GM18907 (cell line): Measurements from ENCODE around the gene KCMF1.

Source experiments
- ATAC-seq: cut with Tn5 transposase; IDR thresholded peaks from one replicate; pipeline ENCODE4 v1.9.1; 2021; ENCODE audit warnings: mild to moderate bottlenecking, moderate library complexity; ENCODE audit not compliant: unreplicated experiment

The KCMF1 gene

GRCh38 chr2:84980263-84980983 is 9.5 kb downstream of the KCMF1 start:
- ATAC-seq, result peak; percentile 55

- ATAC-seq, result no peak
Observed at GRCh38 chr2:84986018-84986417, 15.1 kb downstream of the KCMF1 start.

GRCh38 chr2:84989422-84989821 is 18.5 kb downstream of the KCMF1 start:
- no peak for ATAC-seq

GRCh38 chr2:84989927-84990326 is 19.0 kb downstream of the KCMF1 start:
- no peak for ATAC-seq

GRCh38 chr2:84991404-84992160 is 20.6 kb downstream of the KCMF1 start:
- no peak for ATAC-seq

GRCh38 chr2:84995826-84996225 is 24.9 kb downstream of the KCMF1 start:
- ATAC-seq, result no peak

GRCh38 chr2:84996909-84997308 is 25.9 kb downstream of the KCMF1 start:
- no peak for ATAC-seq

GRCh38 chr2:84999553-84999955 is 28.6 kb downstream of the KCMF1 start:
- ATAC-seq, result peak; percentile 42

GRCh38 chr2:85001595-85001994 is 30.6 kb downstream of the KCMF1 start:
- no peak for ATAC-seq

GRCh38 chr2:85002534-85002933 is 31.6 kb downstream of the KCMF1 start:
- ATAC-seq, result no peak

- ATAC-seq, result no peak
Observed at GRCh38 chr2:85008252-85008651, 37.3 kb downstream of the KCMF1 start.

GRCh38 chr2:85009019-85009618 is 38.2 kb downstream of the KCMF1 start:
- ATAC-seq, result no peak

- ATAC-seq, result no peak
Observed at GRCh38 chr2:85010404-85010803, 39.4 kb downstream of the KCMF1 start.

GRCh38 chr2:85011098-85011497 is 40.1 kb downstream of the KCMF1 start:
- ATAC-seq, result no peak

GRCh38 chr2:85011747-85012146 is 40.8 kb downstream of the KCMF1 start:
- ATAC-seq, result no peak

GRCh38 chr2:85012431-85012830 is 41.5 kb downstream of the KCMF1 start:
- ATAC-seq, result no peak

GRCh38 chr2:85012855-85013254 is 41.9 kb downstream of the KCMF1 start:
- no peak for ATAC-seq

- ATAC-seq, result no peak
Observed at GRCh38 chr2:85015653-85016360, 44.8 kb downstream of the KCMF1 start.

GRCh38 chr2:85016446-85016845 is 45.5 kb downstream of the KCMF1 start:
- no peak for ATAC-seq

- ATAC-seq, result no peak
Observed at GRCh38 chr2:85017411-85018048, 46.6 kb downstream of the KCMF1 start.

- no peak for ATAC-seq
Observed at GRCh38 chr2:85018049-85018447, 47.1 kb downstream of the KCMF1 start.
